GM23338 (cell line): Measurements from ENCODE around the gene SLC2A13. TPM values are rescaled to one million over a fixed set of nuclear protein-coding genes. Genes with fewer than 3 reads are reported as not detected.

Experiments
- ATAC-seq: fragments of 200-7000 bp; cut with Tn5 transposase; 3 replicates; pipeline ENCODE4 v1.9.1; 2020
- DNase-seq: peaks from one replicate; pipeline ENCODE4 v3.0.0-alpha.2; 2015; ENCODE audit warnings: low spot score
- H2AFZ ChIP-seq: fragments of 200-600 bp; sonication (generic); 2 replicates; pipeline ENCODE4 v1.8.0; 2016; ENCODE audit warnings: antibody characterized with exemption, mild to moderate bottlenecking, moderate library complexity
- H3F3A ChIP-seq: fragments of 200-600 bp; sonication (generic); replicated peaks from 2 replicates; pipeline ENCODE4 v1.8.0; 2017; ENCODE audit warnings: antibody characterized with exemption, mixed run types, low read depth
- H3K27ac ChIP-seq: fragments of 200-600 bp; sonication (generic); 2 replicates; pipeline ENCODE4 v1.6.1; 2016; ENCODE audit warnings: low read depth
- H3K27me3 ChIP-seq: fragments of 200-600 bp; sonication (generic); 2 replicates; pipeline ENCODE4 v1.8.0; 2016; ENCODE audit warnings: mild to moderate bottlenecking, mixed run types, moderate library complexity; ENCODE audit not compliant: insufficient read depth
- H3K36me3 ChIP-seq: fragments of 200-600 bp; sonication (generic); 2 replicates; pipeline ENCODE4 v1.8.0; 2016; ENCODE audit warnings: mild to moderate bottlenecking; ENCODE audit not compliant: insufficient read depth
- H3K4me1 ChIP-seq: fragments of 200-600 bp; sonication (generic); 2 replicates; pipeline ENCODE4 v1.8.0; 2016; ENCODE audit warnings: mild to moderate bottlenecking, moderate library complexity; ENCODE audit not compliant: insufficient read depth
- H3K4me2 ChIP-seq: fragments of 200-600 bp; sonication (generic); 2 replicates; pipeline ENCODE4 v1.7.1; 2017; ENCODE audit warnings: mixed run types
- H3K4me3 ChIP-seq: fragments of 200-600 bp; sonication (generic); 2 replicates; pipeline ENCODE4 v1.6.1; 2016; ENCODE audit warnings: mixed run types
- H3K79me2 ChIP-seq: fragments of 200-600 bp; sonication (generic); replicated peaks from 2 replicates; pipeline ENCODE4 v1.8.0; 2017; ENCODE audit warnings: mild to moderate bottlenecking; ENCODE audit not compliant: insufficient read depth
- H3K9me2 ChIP-seq: fragments of 200-600 bp; sonication (generic); 2 replicates; pipeline ENCODE4 v1.8.0; 2017; ENCODE audit not compliant: insufficient read depth
- H4K20me1 ChIP-seq: fragments of 200-600 bp; sonication (generic); replicated peaks from 2 replicates; pipeline ENCODE4 v1.8.0; 2017; ENCODE audit warnings: mild to moderate bottlenecking; ENCODE audit not compliant: insufficient read depth
- H3K27ac Mint-ChIP-seq: 2 replicates; pipeline ENCODE4 v1.8.0; 2020; ENCODE audit warnings: inconsistent platforms, mild to moderate bottlenecking, moderate library complexity, mixed read lengths
- H3K27me3 Mint-ChIP-seq: 3 replicates; pipeline ENCODE4 v1.8.0; 2022; ENCODE audit warnings: low read depth, mild to moderate bottlenecking, moderate library complexity, mixed read lengths, inconsistent platforms; ENCODE audit not compliant: insufficient read depth, poor library complexity
- H3K36me3 Mint-ChIP-seq: 3 replicates; pipeline ENCODE4 v1.8.0; 2021; ENCODE audit warnings: low read depth, mild to moderate bottlenecking, inconsistent platforms, moderate library complexity, mixed read lengths
- H3K4me1 Mint-ChIP-seq: 3 replicates; pipeline ENCODE4 v1.8.0; 2020; ENCODE audit warnings: mild to moderate bottlenecking, inconsistent platforms, mixed read lengths
- H3K4me3 Mint-ChIP-seq: 3 replicates; pipeline ENCODE4 v1.8.0; 2021; ENCODE audit warnings: moderate library complexity, mild to moderate bottlenecking, inconsistent platforms, mixed read lengths
- H3K9me3 Mint-ChIP-seq: 3 replicates; pipeline ENCODE4 v1.8.0; 2020; ENCODE audit warnings: moderate library complexity, mild to moderate bottlenecking, inconsistent platforms, mixed read lengths
- CREB1 ChIP-seq: fragments of 250-450 bp; sonication (Bioruptor Pico); IDR thresholded peaks from 2 replicates; pipeline ENCODE4 v1.5.0; 2020; ENCODE audit warnings: low read depth, mild to moderate bottlenecking, moderate library complexity
- CTCF ChIP-seq, 2 experiments: fragments of 200-600 bp in 1 of 2; sonication (generic) in 1 of 2; conservative IDR thresholded peaks; 2 replicates each; pipeline versions ENCODE4 v1.5.1 to v1.6.1; 2016 to 2017; ENCODE audit warnings: antibody characterized with exemption in 2 of 2, low read depth in 2 of 2, mild to moderate bottlenecking in 2 of 2, moderate library complexity in 1 of 2
- ETS1 ChIP-seq: IDR thresholded peaks from 2 replicates; pipeline ENCODE4 v1.6.1; 2016; ENCODE audit warnings: antibody characterized with exemption
- EZH2 ChIP-seq: fragments of 200-600 bp; sonication (generic); IDR thresholded peaks from one replicate; pipeline ENCODE4 v1.8.0; 2017; ENCODE audit warnings: antibody characterized with exemption, mild to moderate bottlenecking, low read depth; ENCODE audit not compliant: unreplicated experiment
- EZH2phosphoT487 ChIP-seq: fragments of 200-600 bp; sonication (generic); IDR thresholded peaks from one replicate; pipeline ENCODE4 v1.8.1; 2018; ENCODE audit warnings: antibody characterized with exemption; ENCODE audit not compliant: unreplicated experiment
- JUNB ChIP-seq: IDR thresholded peaks from one replicate; pipeline ENCODE4 v1.6.1; 2016; ENCODE audit warnings: antibody characterized with exemption; ENCODE audit not compliant: unreplicated experiment
- NANOG ChIP-seq: IDR thresholded peaks from 2 replicates; pipeline ENCODE4 v1.6.1; 2016; ENCODE audit warnings: antibody characterized with exemption, borderline replicate concordance
- POLR2AphosphoS5 ChIP-seq: IDR thresholded peaks from 2 replicates; pipeline ENCODE4 v1.6.1; 2016; ENCODE audit warnings: antibody characterized with exemption, low read depth
- REST ChIP-seq: IDR thresholded peaks from one replicate; pipeline ENCODE4 v1.6.1; 2018; ENCODE audit warnings: antibody characterized with exemption; ENCODE audit not compliant: unreplicated experiment
- STAT1 ChIP-seq: IDR thresholded peaks from one replicate; pipeline ENCODE4 v1.6.1; 2016; ENCODE audit warnings: antibody characterized with exemption; ENCODE audit not compliant: unreplicated experiment
- ZNF114 ChIP-seq: fragments of 250-450 bp; sonication (Bioruptor Pico); IDR thresholded peaks from 2 replicates; pipeline ENCODE4 v1.5.0; 2020; ENCODE audit warnings: mild to moderate bottlenecking, moderate library complexity
- ZNF331 ChIP-seq: fragments of 250-450 bp; sonication (Bioruptor Pico); IDR thresholded peaks from 2 replicates; pipeline ENCODE4 v1.5.0; 2020; ENCODE audit warnings: low read depth, mild to moderate bottlenecking, moderate library complexity
- ZNF462 ChIP-seq: fragments of 250-450 bp; sonication (Bioruptor Pico); IDR thresholded peaks from 2 replicates; pipeline ENCODE4 v1.5.0; 2020; ENCODE audit warnings: mild to moderate bottlenecking, moderate library complexity
- polyA plus RNA-seq: library from polyadenylated mRNA; unstranded; fragments of >200 nt; fragmentation: Nextera tagmentation; extraction: Ambion mirVana; gene quantifications from 2 replicates; pipeline ENCODE4 v1.2.1, GENCODE V29; 2016
- total RNA-seq: library from RNA; depleted of rRNA; stranded (reverse); fragments of >200 nt; shearing (Covaris generic); gene quantifications from 2 replicates; pipeline ENCODE4 v1.2.3, GENCODE V29; 2014

Gene SLC2A13
- total and polyA plus RNA-seq, 2 experiments from 2014 or later: 6.8 to 22.7 TPM

- Histone ChIP-seq H3K4me1 (peaks cover 4% of the 10 kb centered on the region; the same call in 1 of the 2 replicates), H3F3A (no peaks in the 10 kb centered on the region), H2AFZ (no peak overlapping the region), H3K27me3 (no peaks in the 10 kb centered on the region), H3K36me3 (no peaks in the 10 kb centered on the region), H3K79me2 (no peaks in the 10 kb centered on the region), H3K9me2 (no peaks in the 10 kb centered on the region), H4K20me1 (no peaks in the 10 kb centered on the region), H3K27ac (no peak overlapping the region), H3K4me2 (no peak overlapping the region), H3K4me3 (no peak overlapping the region)
- peaks cover 24% of the 10 kb centered on the region for H3K4me1 Mint-ChIP-seq
- no peaks in the 10 kb centered on the region for H3K9me3 Mint-ChIP-seq
- H3K36me3 Mint-ChIP-seq: no peaks in the 10 kb centered on the region
- ATAC-seq (peak; percentile 67), DNase-seq (no peak)
- peak overlapping the region; percentile 20; the same call in 1 of the 3 replicates for H3K4me3 Mint-ChIP-seq
- no peak for TF ChIP-seq NANOG
- TF ChIP-seq POLR2AphosphoS5: no peak
- no peak for TF ChIP-seq REST
- no peak for TF ChIP-seq ETS1
- no peak for TF ChIP-seq CREB1 (CRISPR knock-in tag)
- no peak for TF ChIP-seq EZH2phosphoT487
- no peak for TF ChIP-seq ZNF331 (CRISPR knock-in tag)
- no peak for TF ChIP-seq ZNF462 (CRISPR knock-in tag)
- TF ChIP-seq CTCF (conservative IDR thresholded peaks at IDR 0.05; ENCODE audit: low read depth in 2 of 2): no peak
- no peak for TF ChIP-seq JUNB
- TF ChIP-seq EZH2: no peak
- no peak for TF ChIP-seq ZNF114 (CRISPR knock-in tag)
- TF ChIP-seq STAT1: no peak
- no peaks in the 10 kb centered on the region for H3K27me3 Mint-ChIP-seq
- H3K27ac Mint-ChIP-seq: no peak overlapping the region
Measured at GRCh38 chr12:40011775-40012129, 94.1 kb downstream of the SLC2A13 start.
